Caco-2 (cell line): ENCODE measurements around the gene PRMT3. TPM values are rescaled to one million over a fixed set of nuclear protein-coding genes. Genes with fewer than 3 reads are reported as not detected.

Source experiments
- BruUV-seq: library from RNA; stranded (reverse); fragments of 400-500 nt; replicated peaks from 2 replicates; lab custom pipeline; 2021; lab: Mats Ljungman, UMichigan
- CTCF ChIA-PET: fragments of 300-600 bp; sonication (Branson Sonifier 250); formaldehyde crosslinking; loops from one replicate; lab custom pipeline; 2022; ENCODE audit warnings: antibody characterized with exemption; lab: Charles Lee
- POLR2A ChIA-PET: fragments of 300-600 bp; sonication (Branson Sonifier 250); formaldehyde crosslinking; loops from one replicate; lab custom pipeline; 2022; ENCODE audit warnings: antibody characterized with exemption; lab: Charles Lee
- DNase-seq, 2 experiments: peaks; one replicate each; pipeline versions ENCODE4 v3.0.0 to v3.0.0-alpha.2; 2020 to 2022
- H3K27me3 ChIP-seq: replicated peaks from 2 replicates; pipeline ENCODE4 v1.6.0; 2011; ENCODE audit warnings: low read length; ENCODE audit not compliant: control insufficient read depth, insufficient read depth
- H3K36me3 ChIP-seq: 2 replicates; pipeline ENCODE4 v1.5.1; 2011; ENCODE audit warnings: low read length; ENCODE audit not compliant: control insufficient read depth, insufficient read depth
- H3K4me1 ChIP-seq: fragments of 250-450 bp; sonication (Bioruptor Pico); 2 replicates; pipeline ENCODE4 v1.5.1; 2020; ENCODE audit warnings: mild to moderate bottlenecking
- H3K4me3 ChIP-seq: 2 replicates; pipeline ENCODE4 v1.5.1; 2011; ENCODE audit warnings: low read depth, mild to moderate bottlenecking, control low read depth, low read length
- H3K9me3 ChIP-seq: fragments of 250-450 bp; sonication (Bioruptor Pico); 2 replicates; pipeline ENCODE4 v1.5.1; 2020; ENCODE audit warnings: mild to moderate bottlenecking, moderate library complexity
- H3K27ac Mint-ChIP-seq: one replicate; pipeline ENCODE4 v1.8.0; 2022; ENCODE audit warnings: mixed read lengths; ENCODE audit not compliant: unreplicated experiment
- H3K27me3 Mint-ChIP-seq: one replicate; pipeline ENCODE4 v1.8.0; 2022; ENCODE audit warnings: mixed read lengths; ENCODE audit not compliant: insufficient read depth, unreplicated experiment
- H3K36me3 Mint-ChIP-seq: one replicate; pipeline ENCODE4 v1.8.0; 2022; ENCODE audit warnings: mild to moderate bottlenecking, mixed read lengths; ENCODE audit not compliant: insufficient read depth, unreplicated experiment
- H3K4me1 Mint-ChIP-seq: one replicate; pipeline ENCODE4 v1.8.0; 2022; ENCODE audit warnings: low read depth, mixed read lengths; ENCODE audit not compliant: unreplicated experiment
- H3K4me3 Mint-ChIP-seq: one replicate; pipeline ENCODE4 v1.8.0; 2022; ENCODE audit warnings: mild to moderate bottlenecking, moderate library complexity, mixed read lengths; ENCODE audit not compliant: unreplicated experiment
- H3K9me3 Mint-ChIP-seq: one replicate; pipeline ENCODE4 v1.8.0; 2022; ENCODE audit warnings: mixed read lengths; ENCODE audit not compliant: unreplicated experiment
- intact Hi-C: fragments of 100-400 bp; cut with micrococcal nuclease; formaldehyde crosslinking; loops from one replicate; pipeline ENCODE4 v1.10.0; 2022; ENCODE audit not compliant: unreplicated experiment
- total RNA-seq: library from RNA; stranded (reverse); gene quantifications from 2 replicates; pipeline ENCODE4 v1.2.3, GENCODE V29; 2022
- TF ChIP-seq, protein P1 (sequence below), 2 experiments: fragments of 200-600 bp in 1 of 2; IDR thresholded peaks; 1 replicate in 1 of 2; 2 replicates in 1 of 2; pipeline versions ENCODE4 v1.5.1 to v1.8.0; 2011 to 2022; ENCODE audit warnings: antibody characterized with exemption in 1 of 2, control low read depth in 1 of 2, inconsistent platforms in 1 of 2, low read depth in 1 of 2, low read length in 1 of 2, mild to moderate bottlenecking in 1 of 2, moderate library complexity in 1 of 2; ENCODE audit not compliant: insufficient read depth in 1 of 2, severe bottlenecking in 1 of 2, unreplicated experiment in 1 of 2

Gene PRMT3
- total RNA-seq, 1 experiment from 2014 or later = 26.1 TPM

DNA sequence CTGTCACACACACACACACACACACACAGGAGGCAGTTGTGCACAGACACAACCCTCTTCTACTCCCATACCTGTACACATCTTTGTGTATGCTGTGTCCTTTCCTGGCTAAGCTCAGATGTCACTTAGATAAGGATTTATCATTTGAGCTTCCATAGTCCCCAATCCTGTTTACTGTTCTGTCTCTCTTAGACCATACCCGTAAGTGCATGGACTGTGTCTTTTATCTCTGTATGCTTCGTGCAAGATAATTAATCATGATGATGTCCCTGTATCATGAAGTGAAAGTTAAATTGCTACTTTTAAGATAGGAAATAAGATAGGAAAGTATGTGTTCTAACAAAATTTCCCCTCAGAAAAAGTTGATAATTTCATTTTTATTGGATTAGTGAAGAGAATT is 30.3 kb downstream of the PRMT3 start:
- POLR2A ChIA-PET = no interaction called here
- H3K4me3 ChIP-seq = no peak overlapping the region
- no peaks in the 10 kb centered on the region for H3K4me1 Mint-ChIP-seq
- no peaks in the 10 kb centered on the region for H3K27me3 Mint-ChIP-seq
- no peak overlapping the region for H3K4me3 Mint-ChIP-seq
- no TSS peak for BruUV-seq
- H3K27me3 ChIP-seq = no peaks in the 10 kb centered on the region
- no peak overlapping the region for H3K27ac Mint-ChIP-seq
- CTCF ChIA-PET = no interaction called here
- TF ChIP-seq, protein P1, sequence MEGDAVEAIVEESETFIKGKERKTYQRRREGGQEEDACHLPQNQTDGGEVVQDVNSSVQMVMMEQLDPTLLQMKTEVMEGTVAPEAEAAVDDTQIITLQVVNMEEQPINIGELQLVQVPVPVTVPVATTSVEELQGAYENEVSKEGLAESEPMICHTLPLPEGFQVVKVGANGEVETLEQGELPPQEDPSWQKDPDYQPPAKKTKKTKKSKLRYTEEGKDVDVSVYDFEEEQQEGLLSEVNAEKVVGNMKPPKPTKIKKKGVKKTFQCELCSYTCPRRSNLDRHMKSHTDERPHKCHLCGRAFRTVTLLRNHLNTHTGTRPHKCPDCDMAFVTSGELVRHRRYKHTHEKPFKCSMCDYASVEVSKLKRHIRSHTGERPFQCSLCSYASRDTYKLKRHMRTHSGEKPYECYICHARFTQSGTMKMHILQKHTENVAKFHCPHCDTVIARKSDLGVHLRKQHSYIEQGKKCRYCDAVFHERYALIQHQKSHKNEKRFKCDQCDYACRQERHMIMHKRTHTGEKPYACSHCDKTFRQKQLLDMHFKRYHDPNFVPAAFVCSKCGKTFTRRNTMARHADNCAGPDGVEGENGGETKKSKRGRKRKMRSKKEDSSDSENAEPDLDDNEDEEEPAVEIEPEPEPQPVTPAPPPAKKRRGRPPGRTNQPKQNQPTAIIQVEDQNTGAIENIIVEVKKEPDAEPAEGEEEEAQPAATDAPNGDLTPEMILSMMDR (IDR thresholded peaks at IDR 0.05; ENCODE audit: insufficient read depth in 1 of 2, low read depth in 1 of 2, low read length in 1 of 2, severe bottlenecking in 1 of 2, unreplicated experiment in 1 of 2) = no peak
- H3K36me3 Mint-ChIP-seq = peaks cover 8% of the 10 kb centered on the region
- no peaks in the 10 kb centered on the region; the same call in 1 of the 2 replicates for H3K36me3 ChIP-seq
- no peaks in the 10 kb centered on the region for H3K4me1 ChIP-seq
- DNase-seq = no peak
- no peaks in the 10 kb centered on the region for H3K9me3 ChIP-seq
- intact Hi-C loops = no loop called here
- no peaks in the 10 kb centered on the region for H3K9me3 Mint-ChIP-seq

DNA sequence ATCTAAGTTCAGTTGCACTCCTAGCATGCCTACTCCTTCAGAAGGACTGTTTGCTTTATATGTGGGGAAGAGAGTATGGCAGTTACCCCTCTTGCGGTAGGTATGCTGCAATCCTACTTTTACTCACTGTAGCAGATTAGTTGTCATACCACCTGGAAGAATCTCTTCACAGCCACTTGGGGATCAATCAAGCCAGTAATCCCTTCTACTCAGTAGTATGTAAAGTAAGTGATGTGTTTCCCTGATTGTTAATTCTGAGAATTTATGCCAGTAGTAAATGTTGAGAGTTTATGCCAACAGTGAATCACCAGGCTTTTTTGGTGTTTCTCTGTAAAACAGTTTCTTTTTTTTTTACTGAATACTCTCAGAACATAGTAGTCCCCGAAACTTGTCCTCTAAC is 34.4 kb downstream of the PRMT3 start:
- Mint-ChIP-seq H3K4me3 (no peak overlapping the region), H3K27me3 (no peaks in the 10 kb centered on the region), H3K4me1 (no peaks in the 10 kb centered on the region), H3K9me3 (no peaks in the 10 kb centered on the region), H3K36me3 (peaks cover 8% of the 10 kb centered on the region), H3K27ac (no peak overlapping the region)
- H3K27me3 ChIP-seq = no peaks in the 10 kb centered on the region
- BruUV-seq = no TSS peak
- H3K4me3 ChIP-seq = no peak overlapping the region
- intact Hi-C loops = no loop called here
- TF ChIP-seq, protein P1 (IDR thresholded peaks at IDR 0.05; ENCODE audit: insufficient read depth in 1 of 2, low read depth in 1 of 2, low read length in 1 of 2, severe bottlenecking in 1 of 2, unreplicated experiment in 1 of 2) = no peak
- CTCF ChIA-PET = no interaction called here
- H3K36me3 ChIP-seq = no peaks in the 10 kb centered on the region; the same call in 1 of the 2 replicates
- H3K9me3 ChIP-seq = no peaks in the 10 kb centered on the region
- POLR2A ChIA-PET = no interaction called here
- DNase-seq = no peak
- no peaks in the 10 kb centered on the region for H3K4me1 ChIP-seq

DNA sequence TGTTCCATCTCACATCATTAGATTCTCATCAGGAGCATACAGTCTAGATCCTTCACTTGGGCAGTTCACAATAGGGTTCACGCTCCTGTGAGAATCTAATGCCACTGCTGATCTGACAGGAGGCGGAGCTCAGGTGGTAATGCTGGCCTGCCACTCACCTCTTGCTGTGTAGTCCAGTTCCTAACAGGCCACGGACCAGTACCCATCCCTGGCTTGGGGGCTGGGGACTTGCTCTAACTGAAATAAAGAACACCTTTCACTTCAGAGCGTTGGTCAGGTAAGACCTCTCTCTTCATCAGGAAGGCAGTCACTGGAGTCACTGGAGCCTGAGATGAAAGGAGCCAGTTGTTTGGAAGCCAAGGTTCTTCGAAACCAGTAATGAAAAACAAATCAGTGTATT is 41.7 kb downstream of the PRMT3 start:
- Histone ChIP-seq H3K9me3 (no peaks in the 10 kb centered on the region), H3K27me3 (no peaks in the 10 kb centered on the region), H3K4me1 (no peaks in the 10 kb centered on the region), H3K4me3 (no peak overlapping the region), H3K36me3 (no peaks in the 10 kb centered on the region)
- H3K27me3 Mint-ChIP-seq = no peaks in the 10 kb centered on the region
- no peaks in the 10 kb centered on the region for H3K4me1 Mint-ChIP-seq
- no peak overlapping the region for H3K4me3 Mint-ChIP-seq
- TF ChIP-seq, protein P1 (IDR thresholded peaks at IDR 0.05; ENCODE audit: insufficient read depth in 1 of 2, low read depth in 1 of 2, low read length in 1 of 2, severe bottlenecking in 1 of 2, unreplicated experiment in 1 of 2) = no peak
- CTCF ChIA-PET = no interaction called here
- no peaks in the 10 kb centered on the region for H3K9me3 Mint-ChIP-seq
- POLR2A ChIA-PET = no interaction called here
- peaks cover 9% of the 10 kb centered on the region for H3K36me3 Mint-ChIP-seq
- intact Hi-C loops = no loop called here
- DNase-seq = no peak
- H3K27ac Mint-ChIP-seq = no peak overlapping the region
- BruUV-seq = no TSS peak
